ENCODE results near the gene MTG1. TPM values are rescaled to one million over a fixed set of nuclear protein-coding genes. Genes with fewer than 3 reads are reported as not detected.
"Not testable (repeated sequence)": the region's sequence is repeated elsewhere in the genome, so short reads cannot be mapped to it uniquely, and the experiment has no call there.

The MTG1 gene
- total RNA-seq, 2 donors from 2014 or later: 24.5 to 25.6 TPM

DNA sequence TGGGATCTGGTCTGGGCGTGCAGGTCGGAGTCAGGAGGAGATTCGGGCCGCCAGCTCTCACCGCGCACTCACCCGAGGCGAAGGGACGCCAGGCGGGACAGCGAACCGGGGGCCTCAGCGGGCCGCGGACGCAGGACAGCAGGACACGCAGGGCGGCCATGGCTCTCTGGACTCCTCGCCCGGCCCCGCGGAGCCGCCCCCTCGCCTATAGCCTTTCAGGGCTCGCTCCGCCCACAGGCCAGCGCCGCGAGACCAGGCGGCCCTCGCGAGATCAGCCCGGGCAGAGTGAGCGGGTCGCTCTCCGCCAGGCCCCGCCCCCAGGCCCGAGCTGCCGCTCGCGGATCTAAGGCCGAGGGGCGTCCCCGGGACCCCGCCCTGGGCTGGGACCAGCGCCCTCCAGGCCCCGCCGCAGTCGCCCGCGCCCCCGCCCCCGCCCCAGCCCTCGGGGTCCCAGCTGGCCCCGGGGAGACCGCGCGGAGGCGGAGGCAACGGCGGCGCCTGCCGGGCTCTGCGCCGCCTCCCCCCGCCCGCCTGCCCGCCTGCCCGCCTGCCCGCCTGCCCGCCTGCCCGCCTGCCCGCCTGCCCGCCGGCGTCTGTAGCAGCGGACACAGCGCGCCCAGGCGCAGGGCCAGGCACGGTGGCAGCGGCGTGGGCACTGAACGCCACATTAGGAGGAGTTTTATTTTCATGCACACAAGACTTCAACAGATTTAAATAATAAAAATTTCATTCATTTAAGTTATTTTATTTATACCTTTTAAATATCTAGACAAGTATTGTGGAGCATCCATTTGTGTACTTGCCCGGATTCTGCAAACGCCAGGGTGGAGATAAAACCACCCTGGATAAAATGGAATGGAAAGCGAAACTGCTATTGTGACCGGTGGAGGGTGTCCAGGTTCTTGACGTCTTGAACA lies 20.5 kb upstream of the MTG1 start, which contains the start of gene ECHS1:
TSS of gene ECHS1 (minus strand) at position 181 of the 917 bp plus-strand sequence. CDS start at position 160, 21 bp downstream.
- peak; percentile 99 for DNase-seq (ENCODE audit: low spot score)
- intact Hi-C loops (cut with DNase I): no loop called here

DNA sequence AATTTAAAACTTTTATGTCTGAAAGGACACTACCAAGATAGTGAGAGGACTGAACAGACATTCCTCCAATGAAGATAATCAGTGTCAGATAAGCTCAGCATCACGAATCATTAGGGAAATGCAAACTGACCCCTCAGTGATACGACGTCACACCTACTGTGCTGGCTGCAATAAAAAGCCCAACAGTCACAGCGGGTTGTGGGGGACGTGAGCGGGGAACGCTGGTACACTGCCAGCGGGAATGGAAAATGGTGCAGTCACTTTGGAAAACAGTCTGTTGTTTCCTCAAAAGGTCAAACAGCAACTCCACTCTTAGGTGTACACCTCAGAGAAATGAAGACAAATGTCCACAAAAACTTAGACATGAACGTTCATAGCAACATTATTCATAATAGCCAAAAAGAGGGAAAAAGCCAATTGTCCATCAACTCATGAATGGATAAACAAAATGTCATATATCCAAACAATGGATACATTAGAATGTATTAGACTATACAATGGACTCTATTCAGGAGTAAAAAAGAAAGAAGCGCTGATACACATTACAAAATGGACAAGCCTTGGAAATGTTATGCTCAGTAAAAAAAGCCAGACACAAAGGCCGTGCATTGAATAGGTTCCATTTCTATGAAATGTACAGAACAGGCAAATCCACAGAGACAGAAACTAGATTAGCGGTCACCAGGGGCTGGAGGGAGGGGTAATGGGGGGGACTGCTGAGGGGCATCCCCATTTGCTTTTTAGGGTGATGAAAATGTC lies 18.4 kb upstream of the MTG1 start:
- no peak for DNase-seq (ENCODE audit: low spot score)

GRCh38 chr10:133376183-133376582 lies 17.8 kb upstream of the MTG1 start:
- DNase-seq (ENCODE audit: low spot score); intact Hi-C loops (cut with DNase I): not testable (repeated sequence)

More for the DNA sequence above, 18.4 kb upstream of the MTG1 start:
- intact Hi-C loops (cut with DNase I): no loop called here

DNA sequence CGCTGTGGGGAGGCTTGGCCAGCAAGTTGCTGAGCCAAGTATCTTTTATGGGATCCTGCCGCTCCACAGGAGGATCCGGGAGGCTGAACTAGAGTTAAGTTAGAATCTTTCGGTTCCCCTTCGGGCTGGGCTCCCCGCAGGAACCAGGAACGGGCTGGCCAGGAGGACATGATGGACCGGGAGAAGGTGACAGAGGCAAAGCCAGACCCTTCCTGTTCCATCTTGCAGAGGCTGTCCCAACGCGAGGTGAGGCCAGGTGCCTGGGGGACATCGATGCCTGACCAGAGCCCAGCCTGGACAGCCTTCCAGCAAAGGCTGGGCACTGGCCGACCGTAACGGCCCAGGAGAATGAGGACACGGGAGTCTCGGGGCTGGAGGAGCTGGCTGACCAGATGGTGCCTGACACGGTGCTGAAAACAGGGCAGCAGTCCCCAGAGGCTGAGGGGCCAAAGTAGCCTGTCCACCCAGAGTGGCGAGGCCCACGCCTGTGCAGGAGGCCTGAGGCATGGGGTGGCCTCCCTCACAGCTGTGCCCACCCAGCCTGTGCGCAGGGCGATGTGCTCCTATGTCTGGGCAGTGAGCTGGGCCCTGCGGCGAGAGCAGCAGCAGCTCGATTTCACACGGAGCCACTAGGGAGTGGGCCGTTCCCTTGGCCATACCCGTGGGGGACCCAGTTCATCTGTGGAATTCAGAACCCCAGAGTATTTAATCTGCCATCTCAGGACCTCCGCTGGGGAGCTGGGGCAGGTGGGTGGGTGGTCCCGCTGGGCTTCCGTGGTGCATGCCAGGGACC lies 16.7 kb upstream of the MTG1 start:
- intact Hi-C loops (cut with DNase I): no loop called here
- DNase-seq (ENCODE audit: low spot score): no peak

GRCh38 chr10:133377818-133378250 lies 16.1 kb upstream of the MTG1 start:
- intact Hi-C loops (cut with DNase I): no loop called here
- DNase-seq (ENCODE audit: low spot score): no peak

DNA sequence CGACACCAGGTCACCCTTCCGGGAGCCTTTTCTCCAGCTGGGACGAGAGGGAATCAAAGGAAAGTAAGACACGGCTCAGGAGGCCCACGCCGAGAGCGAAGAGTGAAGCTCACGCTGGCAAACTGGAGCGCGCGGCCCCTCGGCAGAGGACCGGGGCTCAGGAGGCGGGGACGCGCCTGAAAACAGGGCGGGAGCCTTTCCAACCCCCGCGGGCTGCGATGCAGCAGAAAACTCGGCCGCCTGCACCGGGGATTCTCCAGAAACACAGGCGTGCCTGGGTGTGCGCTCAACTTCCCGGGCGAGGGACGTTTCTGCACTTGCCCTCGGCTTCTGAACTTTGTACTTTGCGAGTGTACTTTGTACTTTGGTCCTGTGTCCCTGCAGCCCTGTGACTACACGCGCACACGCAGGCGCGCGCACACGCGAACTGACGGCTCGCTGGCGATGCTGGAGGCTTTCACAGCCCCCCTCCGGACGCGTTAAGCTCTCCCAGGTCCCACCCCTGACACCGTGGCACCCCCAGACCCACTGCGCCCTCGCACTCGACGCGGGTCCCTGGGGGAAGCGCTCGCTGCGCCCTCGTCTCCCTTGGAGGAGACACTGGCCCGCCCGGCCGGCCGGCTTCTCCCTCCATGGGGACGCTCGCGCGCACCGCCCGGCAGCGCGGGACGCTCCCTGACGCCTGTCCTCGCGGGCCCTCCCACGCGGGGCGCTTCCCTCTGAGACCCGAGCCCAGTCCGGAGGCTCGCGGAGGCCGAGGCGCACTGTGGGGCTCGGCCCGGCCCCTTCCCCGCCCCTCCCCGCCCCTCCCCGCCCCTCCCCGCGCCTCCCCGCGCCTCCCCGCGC lies 15.5 kb upstream of the MTG1 start:
- DNase-seq (ENCODE audit: low spot score): peak; percentile 91
- intact Hi-C loops (cut with DNase I): no loop called here

GRCh38 chr10:133379152-133379800 lies 14.7 kb upstream of the MTG1 start, which contains the start of gene PAOX:
TSS of gene PAOX (plus strand) at chr10:133379262. CDS start at chr10:133379317, 55 bp downstream.
- intact Hi-C loops (cut with DNase I): no loop called here
- peak; percentile 90 for DNase-seq (ENCODE audit: low spot score)

DNA sequence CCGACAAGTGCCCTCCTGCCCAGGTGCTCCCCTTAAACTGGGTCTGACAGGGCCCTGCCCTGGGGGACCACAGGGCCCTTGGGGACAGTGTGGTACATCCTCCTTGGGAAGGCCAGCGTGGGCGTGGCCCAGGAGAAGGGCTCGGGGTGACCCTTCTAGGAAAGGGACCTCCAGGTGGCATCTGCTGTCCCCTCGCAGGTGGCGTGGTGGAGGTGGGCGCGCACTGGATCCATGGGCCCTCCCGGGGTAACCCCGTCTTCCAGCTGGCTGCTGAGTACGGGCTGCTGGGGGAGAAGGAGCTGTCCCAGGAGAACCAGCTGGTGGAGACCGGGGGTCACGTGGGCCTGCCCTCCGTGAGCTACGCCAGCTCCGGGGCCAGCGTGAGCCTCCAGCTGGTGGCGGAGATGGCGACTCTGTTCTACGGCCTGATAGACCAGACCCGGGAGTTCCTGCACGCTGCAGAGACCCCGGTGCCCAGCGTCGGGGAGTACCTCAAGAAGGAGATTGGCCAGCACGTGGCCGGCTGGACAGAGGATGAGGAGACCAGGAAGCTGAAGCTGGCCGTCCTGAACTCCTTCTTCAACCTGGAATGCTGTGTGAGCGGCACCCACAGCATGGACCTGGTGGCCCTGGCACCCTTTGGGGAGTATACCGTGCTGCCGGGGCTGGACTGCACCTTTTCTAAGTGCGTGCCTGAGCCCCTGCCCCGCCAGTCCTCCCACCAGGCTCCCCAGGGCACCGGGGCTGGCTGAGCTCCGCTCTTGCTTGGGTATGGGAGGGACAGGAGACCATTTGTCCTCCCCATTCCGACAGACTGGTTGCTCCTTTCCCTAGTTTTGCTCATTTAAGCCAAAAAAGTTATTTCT lies 13.9 kb upstream of the MTG1 start:
- DNase-seq (ENCODE audit: low spot score): no peak
- intact Hi-C loops (cut with DNase I): no loop called here

DNA sequence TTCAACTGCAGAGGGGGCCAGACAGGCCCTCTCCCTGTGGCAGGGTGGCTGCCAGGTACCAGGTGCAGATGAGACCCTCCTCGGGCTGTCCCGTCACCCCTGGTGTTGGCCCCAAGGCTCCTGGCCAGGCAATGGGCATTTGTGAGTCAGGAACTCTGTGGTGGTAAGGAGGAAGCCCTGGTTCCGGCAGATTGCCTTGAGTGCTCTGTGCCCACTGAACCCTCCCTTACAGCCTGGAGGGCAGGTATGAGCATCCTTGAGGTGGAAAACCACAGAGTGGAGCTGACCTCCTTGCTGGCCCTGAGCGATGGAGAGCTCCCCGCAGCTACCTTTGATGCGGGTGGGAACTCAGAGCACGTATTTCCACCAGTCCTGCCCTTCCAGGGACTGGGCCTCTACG lies 12.9 kb upstream of the MTG1 start:
- no peak for DNase-seq (ENCODE audit: low spot score)
- intact Hi-C loops (cut with DNase I): no loop called here

DNA sequence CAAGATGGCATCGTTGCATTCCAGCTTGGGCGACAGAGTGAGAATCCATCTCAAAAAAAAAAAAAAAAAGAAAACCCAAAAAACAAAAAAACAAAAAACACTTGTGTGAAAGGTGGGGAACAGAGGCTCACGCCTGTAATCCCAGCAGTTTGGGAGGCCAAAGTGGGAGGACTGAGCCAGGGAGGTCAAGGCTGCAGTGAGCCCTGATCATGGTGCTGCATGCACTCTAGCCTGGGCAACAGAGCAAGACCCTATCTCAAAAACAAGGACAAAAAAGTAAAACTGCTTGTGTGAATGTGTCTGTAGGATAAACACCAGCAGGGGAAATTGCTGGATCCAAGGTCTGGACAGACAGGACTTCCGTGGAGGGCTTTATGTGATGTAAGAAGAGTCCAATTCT lies 10.4 kb upstream of the MTG1 start:
- intact Hi-C loops (cut with DNase I): no loop called here
- DNase-seq (ENCODE audit: low spot score): no peak

GRCh38 chr10:133384071-133384470 lies 9.9 kb upstream of the MTG1 start:
- peak; percentile 69 for DNase-seq (ENCODE audit: low spot score)
- intact Hi-C loops (cut with DNase I): no loop called here

- intact Hi-C loops (cut with DNase I): no loop called here
- DNase-seq (ENCODE audit: low spot score): peak; percentile 29
Measured at GRCh38 chr10:133385214-133385613, 8.7 kb upstream of the MTG1 start.

GRCh38 chr10:133386951-133387350 lies 7.0 kb upstream of the MTG1 start:
- intact Hi-C loops (cut with DNase I): not testable (repeated sequence)
- peak; percentile 11 for DNase-seq (ENCODE audit: low spot score)

GRCh38 chr10:133388236-133388972 lies 5.6 kb upstream of the MTG1 start:
- intact Hi-C loops (cut with DNase I): no loop called here
- DNase-seq (ENCODE audit: low spot score): peak; percentile 74

- intact Hi-C loops (cut with DNase I): no loop called here
- peak; percentile 78 for DNase-seq (ENCODE audit: low spot score)
Measured at GRCh38 chr10:133388973-133389818, 4.8 kb upstream of the MTG1 start.
